Measurements from ENCODE around the gene TMEM255A.

DNA sequence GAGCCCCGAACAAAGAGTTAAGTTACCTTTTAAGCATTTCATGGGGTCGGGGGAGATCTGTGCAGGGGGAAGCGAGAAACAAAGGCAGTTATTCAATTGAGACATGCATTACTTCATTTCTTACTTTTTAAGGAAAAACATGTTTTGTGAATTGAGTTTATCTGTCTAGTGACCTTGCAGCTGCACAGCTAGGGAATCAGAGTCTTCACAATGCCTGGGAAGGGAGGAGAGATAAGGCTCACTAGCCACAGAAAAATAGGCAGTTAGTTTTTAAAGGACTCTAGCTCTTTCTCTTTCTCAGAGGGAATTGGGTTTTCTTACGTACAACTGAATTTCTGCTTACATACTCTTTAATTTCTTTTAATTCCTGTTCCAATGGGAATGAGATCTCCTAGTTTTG lies 86.9 kb downstream of the TMEM255A start:
- no peak for TF ChIP-seq PKNOX1 (IDR thresholded peaks at IDR 0.05)
- TF ChIP-seq BHLHE40 (IDR thresholded peaks at IDR 0.05; ENCODE audit: borderline replicate concordance), result no peak
- no peak for TF ChIP-seq FOXK2 (IDR thresholded peaks at IDR 0.05)
- TF ChIP-seq SP1 (IDR thresholded peaks at IDR 0.05), result no peak
- TF ChIP-seq SUZ12 (IDR thresholded peaks at IDR 0.05), result no peak
- TF ChIP-seq ELF4 (IDR thresholded peaks at IDR 0.05), result no peak
- no peak for TF ChIP-seq HDGF (IDR thresholded peaks at IDR 0.05; ENCODE audit: borderline replicate concordance)
- TF ChIP-seq TARDBP (IDR thresholded peaks at IDR 0.05), result no peak
- TF ChIP-seq L3MBTL2 (conservative IDR thresholded peaks at IDR 0.05), result no peak
- TF ChIP-seq NFRKB (IDR thresholded peaks at IDR 0.05), result no peak
- no peak for TF ChIP-seq FOXM1 (IDR thresholded peaks at IDR 0.05; ENCODE audit: borderline replicate concordance)
- no peak for TF ChIP-seq FOXA1 (IDR thresholded peaks at IDR 0.05)

All from HEK293T (cell line).